ENCODE measurements around the gene HSPA12B. TPM values are rescaled to one million over a fixed set of nuclear protein-coding genes. Genes with fewer than 3 reads are reported as not detected.
A peak's percentile ranks its signal among the peaks of the same experiment; 100 is the strongest.

Gene HSPA12B
- total RNA-seq, 2 donors from 2014 or later = 11.2 to 13.4 TPM

- peak overlapping the region in 1 of 2 donors; percentile 31 for H3K4me3 ChIP-seq
These were observed 21.0 kb upstream of the HSPA12B start for GRCh38 chr20:3711484-3711941.

GRCh38 chr20:3712279-3712873 lies 20.1 kb upstream of the HSPA12B start, which contains the start of gene SIGLEC1:
TSS of gene SIGLEC1 (minus strand) at chr20:3712600. CDS start at chr20:3707128, 5,472 bp downstream.
- H3K9me3 ChIP-seq = no peaks in the 10 kb centered on the region
- TF ChIP-seq CTCF (IDR thresholded peaks at IDR 0.05) = no peak
- H3K36me3 ChIP-seq = no peaks in the 10 kb centered on the region
- peak within 1 kb of the TSS in 1 of 2 donors; percentile 31 for H3K4me3 ChIP-seq
- H3K4me1 ChIP-seq = peaks cover 0 to 16% of the 10 kb centered on the region in 2 donors
- no peak within 1 kb of the TSS for H3K27ac ChIP-seq
- no peaks in the 10 kb centered on the region for H3K27me3 ChIP-seq
- peak; percentile 70 for DNase-seq (ENCODE audit: low spot score)

More at GRCh38 chr20:3711484-3711941, 21.0 kb upstream of the HSPA12B start:
- peaks cover 0 to 16% of the 10 kb centered on the region in 2 donors for H3K4me1 ChIP-seq
- DNase-seq (ENCODE audit: low spot score) = no peak
- H3K9me3 ChIP-seq = no peaks in the 10 kb centered on the region
- TF ChIP-seq CTCF (IDR thresholded peaks at IDR 0.05) = no peak
- H3K27ac ChIP-seq = no peak overlapping the region
- H3K36me3 ChIP-seq = no peaks in the 10 kb centered on the region
- H3K27me3 ChIP-seq = no peaks in the 10 kb centered on the region

DNA sequence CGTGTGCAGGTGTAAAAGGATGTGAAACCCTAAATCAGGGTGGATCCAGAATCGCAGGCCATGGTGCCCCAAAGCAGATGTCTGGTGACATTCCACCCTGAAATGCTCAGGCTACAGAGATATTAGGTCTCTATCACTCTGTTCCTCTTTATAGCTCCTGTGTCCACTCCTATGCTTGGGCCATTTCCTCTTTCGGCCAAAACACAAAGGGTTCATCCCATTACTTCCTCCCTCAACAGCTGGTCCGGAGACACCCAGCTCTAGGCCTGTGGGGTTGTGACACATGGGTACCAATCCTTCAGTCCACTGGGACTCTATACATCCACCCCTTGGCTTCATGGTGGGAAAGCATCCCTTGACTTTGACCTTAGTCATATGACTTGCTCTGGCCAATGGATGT lies 18.4 kb upstream of the HSPA12B start:
- DNase-seq (ENCODE audit: low spot score) = no peak
- Histone ChIP-seq H3K27me3 (no peaks in the 10 kb centered on the region), H3K4me1 (peaks cover 0 to 16% of the 10 kb centered on the region in 2 donors), H3K27ac (no peak overlapping the region), H3K9me3 (no peaks in the 10 kb centered on the region), H3K4me3 (no peak overlapping the region), H3K36me3 (no peaks in the 10 kb centered on the region)
- no peak for TF ChIP-seq CTCF (IDR thresholded peaks at IDR 0.05)

GRCh38 chr20:3716195-3716834 lies 16.2 kb upstream of the HSPA12B start:
- peaks cover 0 to under 1% of the 10 kb centered on the region in 2 donors for H3K4me1 ChIP-seq
- H3K27me3 ChIP-seq = no peaks in the 10 kb centered on the region
- no peak for DNase-seq (ENCODE audit: low spot score)
- H3K27ac ChIP-seq = no peak overlapping the region
- peak; percentile 53 to 83 for TF ChIP-seq CTCF (IDR thresholded peaks at IDR 0.05)
- no peak overlapping the region for H3K4me3 ChIP-seq
- no peaks in the 10 kb centered on the region for H3K9me3 ChIP-seq
- no peaks in the 10 kb centered on the region for H3K36me3 ChIP-seq

GRCh38 chr20:3719046-3719445 lies 13.4 kb upstream of the HSPA12B start:
- no peaks in the 10 kb centered on the region for H3K4me1 ChIP-seq
- H3K4me3 ChIP-seq = no peak overlapping the region
- H3K9me3 ChIP-seq = no peaks in the 10 kb centered on the region
- no peak for TF ChIP-seq CTCF (IDR thresholded peaks at IDR 0.05)
- H3K27ac ChIP-seq = no peak overlapping the region
- H3K27me3 ChIP-seq = no peaks in the 10 kb centered on the region
- H3K36me3 ChIP-seq = no peaks in the 10 kb centered on the region
- no peak for DNase-seq (ENCODE audit: low spot score)
